MM.1S (cell line): ENCODE data around the gene NPFFR1.

ENCODE experiments used
- EZH2 ChIP-seq: fragments of 300-600 bp; sonication (generic); optimal IDR thresholded peaks from 2 replicates; pipeline ENCODE3; 2017; ENCODE audit warnings: low read depth, mild to moderate bottlenecking, antibody characterized with exemption, low read length, mixed read lengths
- TF ChIP-seq, protein P1 (sequence below): fragments of 300-600 bp; sonication (generic); IDR thresholded peaks from 2 replicates; pipeline ENCODE4 v1.5.1; 2016; ENCODE audit warnings: antibody characterized with exemption, low read length, mixed read lengths

DNA sequence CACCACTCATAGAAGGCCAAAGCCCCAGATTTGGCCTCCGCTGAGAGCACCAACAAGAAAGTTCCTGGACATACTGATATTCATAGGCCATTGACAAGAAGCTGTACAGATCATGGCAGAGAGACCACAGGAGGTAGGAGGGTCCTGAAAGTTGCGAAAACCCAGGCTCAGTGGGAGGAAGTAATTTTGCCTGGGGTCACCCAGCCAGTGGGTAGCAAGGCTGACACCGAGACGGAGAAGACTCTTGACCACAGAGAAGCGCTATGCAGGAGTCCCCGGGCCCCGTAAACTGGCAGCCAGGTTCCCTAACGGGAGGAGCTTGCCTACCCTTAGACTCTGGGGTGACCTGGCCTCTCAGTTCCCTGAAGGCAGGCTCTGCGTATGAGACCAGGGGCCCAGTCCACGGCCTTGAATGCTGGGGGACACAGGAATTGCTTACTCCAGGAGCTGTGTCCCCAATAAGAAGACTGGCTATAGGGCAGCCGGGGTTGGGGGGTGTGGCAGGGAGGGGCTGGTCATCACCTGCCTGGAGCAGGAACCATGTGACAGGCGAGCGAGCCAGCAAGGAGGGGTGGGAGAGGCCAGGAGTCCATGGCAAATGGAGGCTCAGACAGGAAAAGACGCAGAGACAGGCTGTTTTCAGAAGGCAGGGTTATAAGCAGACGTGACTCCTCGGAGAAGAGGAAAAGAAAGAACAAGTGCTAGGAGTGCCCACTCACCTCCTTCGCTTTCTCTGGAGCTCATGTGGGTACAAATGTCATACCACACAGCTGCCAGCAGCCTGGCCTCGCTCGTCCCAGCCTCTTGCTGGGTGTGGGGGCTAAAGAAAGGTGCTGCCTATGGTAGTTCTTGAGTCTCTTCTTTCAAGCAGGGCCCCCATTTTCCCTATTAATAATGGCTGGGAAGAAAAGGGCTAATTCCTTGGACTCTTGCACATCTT, 24.6 kb upstream of the NPFFR1 start:
- TF ChIP-seq, protein P1, sequence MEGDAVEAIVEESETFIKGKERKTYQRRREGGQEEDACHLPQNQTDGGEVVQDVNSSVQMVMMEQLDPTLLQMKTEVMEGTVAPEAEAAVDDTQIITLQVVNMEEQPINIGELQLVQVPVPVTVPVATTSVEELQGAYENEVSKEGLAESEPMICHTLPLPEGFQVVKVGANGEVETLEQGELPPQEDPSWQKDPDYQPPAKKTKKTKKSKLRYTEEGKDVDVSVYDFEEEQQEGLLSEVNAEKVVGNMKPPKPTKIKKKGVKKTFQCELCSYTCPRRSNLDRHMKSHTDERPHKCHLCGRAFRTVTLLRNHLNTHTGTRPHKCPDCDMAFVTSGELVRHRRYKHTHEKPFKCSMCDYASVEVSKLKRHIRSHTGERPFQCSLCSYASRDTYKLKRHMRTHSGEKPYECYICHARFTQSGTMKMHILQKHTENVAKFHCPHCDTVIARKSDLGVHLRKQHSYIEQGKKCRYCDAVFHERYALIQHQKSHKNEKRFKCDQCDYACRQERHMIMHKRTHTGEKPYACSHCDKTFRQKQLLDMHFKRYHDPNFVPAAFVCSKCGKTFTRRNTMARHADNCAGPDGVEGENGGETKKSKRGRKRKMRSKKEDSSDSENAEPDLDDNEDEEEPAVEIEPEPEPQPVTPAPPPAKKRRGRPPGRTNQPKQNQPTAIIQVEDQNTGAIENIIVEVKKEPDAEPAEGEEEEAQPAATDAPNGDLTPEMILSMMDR, result no peak
- TF ChIP-seq EZH2, result no peak
